Mesothelial cell of epicardium (in vitro differentiated cells): ENCODE data around the gene GLI2. TPM values are rescaled to one million over a fixed set of nuclear protein-coding genes. Genes with fewer than 3 reads are reported as not detected.

Experiments
- DNase-seq, 2 experiments: peaks; one replicate each; pipeline ENCODE4 v3.0.0; 2021; ENCODE audit warnings: low spot score in 2 of 2; ENCODE audit not compliant: unreplicated experiment in 2 of 2
- H3K27ac Mint-ChIP-seq: 2 replicates; pipeline ENCODE4 v1.8.0; 2021; ENCODE audit warnings: mixed read lengths
- H3K27me3 Mint-ChIP-seq: 2 replicates; pipeline ENCODE4 v1.8.0; 2021; ENCODE audit warnings: low read depth, mixed read lengths
- H3K36me3 Mint-ChIP-seq: 2 replicates; pipeline ENCODE4 v1.8.0; 2021; ENCODE audit warnings: mixed read lengths
- H3K4me1 Mint-ChIP-seq: 2 replicates; pipeline ENCODE4 v1.8.0; 2021; ENCODE audit warnings: mixed read lengths
- H3K4me3 Mint-ChIP-seq: 2 replicates; pipeline ENCODE4 v1.8.0; 2021; ENCODE audit warnings: mild to moderate bottlenecking, moderate library complexity, mixed read lengths
- H3K9me3 Mint-ChIP-seq: 2 replicates; pipeline ENCODE4 v1.8.0; 2021; ENCODE audit warnings: mixed read lengths
- total RNA-seq: library from RNA; stranded (reverse); gene quantifications from 3 replicates; pipeline ENCODE4 v1.2.1, GENCODE V29; 2021
- TF ChIP-seq, protein P1 (sequence below): fragments of 200-600 bp; sonication (generic); IDR thresholded peaks from one replicate; pipeline ENCODE4 v1.5.0; 2021; ENCODE audit warnings: antibody characterized with exemption; ENCODE audit not compliant: unreplicated experiment

GLI2 gene
- total RNA-seq, 1 donor from 2014 or later = 67.0 TPM

DNA sequence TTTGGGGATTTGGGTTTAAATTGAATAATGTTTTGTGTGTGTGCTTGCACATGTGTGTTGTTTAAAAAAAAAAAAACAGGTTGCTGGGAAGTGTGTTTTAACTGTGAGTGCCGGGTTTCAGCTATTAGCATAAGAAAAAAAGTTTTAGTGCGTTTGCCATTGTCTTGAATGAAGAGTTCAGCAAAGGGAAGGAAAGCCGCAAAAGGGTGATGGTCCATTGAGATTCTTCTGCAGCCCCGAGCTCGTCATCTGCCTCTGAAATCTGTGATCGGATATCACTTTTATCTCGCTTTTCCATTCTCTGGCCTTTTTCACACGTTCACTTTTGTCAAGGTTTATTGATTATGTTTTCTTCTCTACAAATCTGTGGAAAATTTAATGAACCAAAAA lies 4.7 kb downstream of the GLI2 start:
- Mint-ChIP-seq H3K27ac (peak overlapping the region; percentile 95), H3K36me3 (no peaks in the 10 kb centered on the region), H3K27me3 (no peaks in the 10 kb centered on the region), H3K9me3 (no peaks in the 10 kb centered on the region), H3K4me3 (peak overlapping the region; percentile 72), H3K4me1 (peaks cover 53% of the 10 kb centered on the region)
- DNase-seq = no peak
- TF ChIP-seq, protein P1, sequence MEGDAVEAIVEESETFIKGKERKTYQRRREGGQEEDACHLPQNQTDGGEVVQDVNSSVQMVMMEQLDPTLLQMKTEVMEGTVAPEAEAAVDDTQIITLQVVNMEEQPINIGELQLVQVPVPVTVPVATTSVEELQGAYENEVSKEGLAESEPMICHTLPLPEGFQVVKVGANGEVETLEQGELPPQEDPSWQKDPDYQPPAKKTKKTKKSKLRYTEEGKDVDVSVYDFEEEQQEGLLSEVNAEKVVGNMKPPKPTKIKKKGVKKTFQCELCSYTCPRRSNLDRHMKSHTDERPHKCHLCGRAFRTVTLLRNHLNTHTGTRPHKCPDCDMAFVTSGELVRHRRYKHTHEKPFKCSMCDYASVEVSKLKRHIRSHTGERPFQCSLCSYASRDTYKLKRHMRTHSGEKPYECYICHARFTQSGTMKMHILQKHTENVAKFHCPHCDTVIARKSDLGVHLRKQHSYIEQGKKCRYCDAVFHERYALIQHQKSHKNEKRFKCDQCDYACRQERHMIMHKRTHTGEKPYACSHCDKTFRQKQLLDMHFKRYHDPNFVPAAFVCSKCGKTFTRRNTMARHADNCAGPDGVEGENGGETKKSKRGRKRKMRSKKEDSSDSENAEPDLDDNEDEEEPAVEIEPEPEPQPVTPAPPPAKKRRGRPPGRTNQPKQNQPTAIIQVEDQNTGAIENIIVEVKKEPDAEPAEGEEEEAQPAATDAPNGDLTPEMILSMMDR = no peak

DNA sequence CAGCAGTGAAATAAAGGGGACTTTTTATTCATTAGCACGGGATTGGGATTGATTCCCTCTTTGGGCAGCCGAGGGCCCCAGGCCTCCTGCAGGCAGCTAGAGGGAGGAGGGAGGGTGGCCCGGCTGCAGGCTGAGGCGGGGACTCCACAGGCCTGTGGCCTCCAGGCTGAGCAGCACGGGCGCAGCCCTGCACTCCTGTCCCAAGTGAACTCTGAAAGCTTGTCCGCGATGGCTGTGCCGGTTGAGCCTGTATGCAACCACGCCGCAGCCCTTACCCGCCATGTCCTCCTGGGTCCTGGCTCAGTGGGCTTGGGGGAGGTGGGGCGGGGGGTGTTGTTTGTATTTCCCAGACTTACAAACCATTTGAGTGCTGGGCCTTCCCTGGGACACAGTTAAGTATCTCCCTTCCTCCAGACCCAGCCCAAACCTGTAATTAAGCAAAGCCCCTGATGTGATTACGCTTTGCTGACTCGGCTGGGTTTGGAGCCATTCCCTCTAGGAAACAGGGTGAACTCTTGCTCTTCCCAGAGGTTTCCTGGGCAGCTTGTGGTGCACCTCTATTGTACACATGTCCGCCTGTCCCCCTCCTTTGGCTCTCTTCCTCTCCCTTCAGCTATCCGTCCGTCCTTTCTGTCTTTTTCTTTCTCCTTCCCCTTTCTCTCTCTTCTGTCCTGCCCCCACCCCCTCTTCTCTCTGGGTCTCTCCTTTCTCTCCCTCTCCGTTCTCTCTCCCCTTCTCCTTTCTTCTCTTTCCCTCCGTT lies 5.3 kb downstream of the GLI2 start:
- TF ChIP-seq, protein P1 = no peak
- Mint-ChIP-seq H3K4me3 (peak overlapping the region; percentile 72), H3K27me3 (no peaks in the 10 kb centered on the region), H3K9me3 (no peaks in the 10 kb centered on the region), H3K36me3 (no peaks in the 10 kb centered on the region), H3K4me1 (peaks cover 53% of the 10 kb centered on the region), H3K27ac (peak overlapping the region; percentile 95)
- no peak for DNase-seq

DNA sequence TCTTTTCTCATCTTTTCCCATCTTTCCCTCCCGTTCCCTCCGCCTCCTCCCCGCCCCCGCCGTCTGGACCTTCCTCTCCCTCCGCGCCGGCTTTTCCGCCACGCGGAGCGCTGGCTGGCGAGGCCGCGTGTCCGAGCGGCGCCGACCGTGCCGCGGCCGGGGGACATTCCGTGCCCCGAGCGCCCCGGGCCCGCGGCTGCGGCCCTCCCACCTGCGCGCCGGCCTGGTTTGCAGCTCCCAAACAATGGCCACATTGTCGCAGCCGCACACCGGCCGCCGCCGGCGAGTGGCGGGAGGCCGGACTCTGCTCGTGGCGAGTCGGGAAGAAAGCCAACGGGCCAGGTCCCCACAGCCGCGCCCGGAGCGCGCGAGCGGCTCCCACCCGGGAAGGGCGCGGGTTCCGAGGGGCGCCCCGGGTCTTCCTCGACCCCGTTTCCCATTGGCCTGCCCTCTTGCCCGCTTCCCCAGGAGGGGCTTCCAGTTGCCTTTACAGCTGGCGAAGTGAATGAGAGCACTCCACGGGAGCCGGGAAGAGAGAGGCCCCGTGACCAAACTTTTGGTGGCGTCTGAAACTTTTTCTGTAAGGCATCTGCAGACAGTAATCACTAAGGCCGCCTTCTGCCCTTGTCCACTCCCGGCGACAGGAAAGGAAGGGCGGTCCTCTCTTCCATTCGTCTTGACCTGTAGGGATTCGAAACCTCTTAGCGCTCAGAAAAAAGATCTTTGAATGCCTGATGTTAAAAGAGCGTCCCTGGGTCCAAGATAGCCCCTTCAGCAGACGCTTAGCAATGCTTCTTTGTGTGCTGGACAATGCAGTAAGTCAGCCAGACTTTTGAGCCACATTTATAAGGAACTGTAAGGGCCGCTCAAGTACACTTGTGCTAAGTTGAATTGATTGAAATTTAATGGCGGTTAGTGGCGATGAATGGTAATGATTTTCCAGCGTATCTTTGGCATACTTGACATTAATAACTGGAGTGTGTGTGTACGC lies 6.2 kb downstream of the GLI2 start:
- Mint-ChIP-seq H3K27ac (peak overlapping the region; percentile 95), H3K36me3 (no peaks in the 10 kb centered on the region), H3K27me3 (no peaks in the 10 kb centered on the region), H3K4me3 (peak overlapping the region; percentile 72), H3K4me1 (peaks cover 53% of the 10 kb centered on the region), H3K9me3 (no peaks in the 10 kb centered on the region)
- no peak for DNase-seq
- TF ChIP-seq, protein P1 = no peak

DNA sequence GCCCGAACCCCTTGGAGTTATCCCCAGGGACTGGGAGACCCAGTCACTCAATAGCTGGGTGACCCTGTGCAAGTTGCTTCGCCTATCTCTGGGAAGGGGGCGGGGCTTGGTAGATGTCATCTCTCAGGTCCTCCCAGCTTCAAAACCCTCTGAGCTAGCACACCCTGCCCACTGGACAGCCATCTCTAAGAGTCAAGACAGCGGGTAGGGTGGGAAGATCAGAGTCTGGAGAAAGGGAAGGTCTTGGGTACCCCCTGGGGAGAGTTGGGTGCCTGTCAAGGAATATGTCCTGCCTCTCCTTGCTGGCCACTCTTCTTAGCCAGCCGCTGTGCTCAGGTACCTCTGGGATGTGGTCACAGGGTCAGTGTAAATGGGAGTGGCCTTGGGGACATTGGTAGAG lies 8.0 kb downstream of the GLI2 start:
- H3K36me3 Mint-ChIP-seq = no peaks in the 10 kb centered on the region
- no peak overlapping the region for H3K27ac Mint-ChIP-seq
- TF ChIP-seq, protein P1 = no peak
- H3K9me3 Mint-ChIP-seq = no peaks in the 10 kb centered on the region
- H3K27me3 Mint-ChIP-seq = no peaks in the 10 kb centered on the region
- no peak for DNase-seq
- H3K4me3 Mint-ChIP-seq = no peak overlapping the region
- H3K4me1 Mint-ChIP-seq = peaks cover 41% of the 10 kb centered on the region

DNA sequence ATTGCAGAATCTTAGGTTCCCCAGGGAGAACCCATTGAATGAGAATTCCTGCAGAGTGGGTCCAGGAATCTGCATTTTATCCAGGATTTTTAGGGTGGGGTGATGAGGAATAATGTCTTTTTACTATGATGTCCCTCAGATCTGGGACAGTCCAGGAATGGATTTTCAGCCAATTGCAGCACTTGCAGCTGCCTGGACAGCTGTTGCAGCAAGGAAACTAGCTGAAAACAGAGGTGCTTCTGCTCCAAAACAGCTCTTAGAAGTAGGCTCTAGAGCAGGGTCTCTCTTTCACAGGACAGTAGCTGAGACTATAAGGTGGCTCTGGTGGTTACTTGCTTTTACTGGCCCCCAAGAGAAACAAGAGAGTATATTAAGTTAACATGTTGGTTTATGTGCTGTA lies 9.1 kb downstream of the GLI2 start:
- Mint-ChIP-seq H3K27me3 (no peaks in the 10 kb centered on the region), H3K4me1 (peaks cover 39% of the 10 kb centered on the region), H3K36me3 (no peaks in the 10 kb centered on the region), H3K27ac (no peak overlapping the region), H3K9me3 (no peaks in the 10 kb centered on the region), H3K4me3 (no peak overlapping the region)
- no peak for DNase-seq
- TF ChIP-seq, protein P1 = no peak
